Left colon (tissue), 2 donors: ENCODE data around the gene AWAT1. TPM values are rescaled to one million over a fixed set of nuclear protein-coding genes. Genes with fewer than 3 reads are reported as not detected.
A peak's percentile ranks its signal among the peaks of the same experiment; 100 is the strongest.
"Not testable (repeated sequence)": the region's sequence is repeated elsewhere in the genome, so short reads cannot be mapped to it uniquely, and the experiment has no call there.

Experiments used
- ATAC-seq: fragments of 200-7000 bp; cut with Tn5 transposase; one replicate; pipeline ENCODE4 v1.9.1; 2020; ENCODE audit warnings: mild to moderate bottlenecking, moderate library complexity
- DNase-seq, 2 donors: peaks; one replicate each; pipeline ENCODE4 v3.0.0-alpha.2; 2020
- intact Hi-C, 2 donors: fragments of 100-400 bp; cut with DNase I in 1 of 2; cut with micrococcal nuclease in 1 of 2; formaldehyde crosslinking; loops; one replicate each; pipeline versions ENCODE4 v1.11.2 to v1.14.0; 2022; cut with DNase I, micrococcal nuclease
- long read RNA-seq: library from polyadenylated mRNA; unstranded; transcript quantifications from one replicate; pipeline ENCODE4 v2.0.0, GENCODE V29; 2021
- total RNA-seq, 2 donors: library from RNA; stranded (reverse); fragmentation: NEBNext Ultra II Directional; extraction: Animal tissue kit (Norgen Biotek cat#: 25700); gene quantifications; one replicate each; pipeline ENCODE4 v1.2.1, GENCODE V29; 2021
- donor health status: DM: no; HTN: no; CAD: no.
- donor health status: DM: yes; HTN: yes; CAD: no.

The AWAT1 gene
- total RNA-seq: not detected
- long read RNA-seq, partial matches to known transcripts: 0 of 1 reads
- long read RNA-seq, other reads (novel, unspliced or antisense): 1 of 1 reads

DNA sequence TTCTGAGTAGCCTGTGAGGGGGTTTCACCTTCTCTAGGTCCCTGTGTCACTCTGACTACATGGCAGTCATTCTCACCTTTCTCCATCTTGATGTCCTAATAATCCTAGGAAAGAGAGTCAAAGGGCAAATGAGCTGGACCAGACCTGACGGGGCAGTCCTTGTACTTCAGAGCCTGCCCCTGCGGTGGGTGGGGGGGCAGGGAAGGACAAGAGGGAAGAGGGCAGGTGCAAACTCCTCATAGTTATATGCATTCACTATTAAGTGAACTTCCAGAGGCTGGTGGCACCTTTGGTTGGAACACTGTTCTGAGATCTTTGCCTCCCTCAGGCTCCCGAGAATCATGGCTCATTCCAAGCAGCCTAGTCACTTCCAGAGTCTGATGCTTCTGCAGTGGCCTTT lies at the start of gene AWAT1:
Gene AWAT1, plus strand, starts transcription at position 301 of the 400 bp plus-strand sequence. Its CDS starts 41 bp downstream, at position 342.
- ATAC-seq: no peak
- intact Hi-C loops: no loop called here
- no peak for DNase-seq

DNA sequence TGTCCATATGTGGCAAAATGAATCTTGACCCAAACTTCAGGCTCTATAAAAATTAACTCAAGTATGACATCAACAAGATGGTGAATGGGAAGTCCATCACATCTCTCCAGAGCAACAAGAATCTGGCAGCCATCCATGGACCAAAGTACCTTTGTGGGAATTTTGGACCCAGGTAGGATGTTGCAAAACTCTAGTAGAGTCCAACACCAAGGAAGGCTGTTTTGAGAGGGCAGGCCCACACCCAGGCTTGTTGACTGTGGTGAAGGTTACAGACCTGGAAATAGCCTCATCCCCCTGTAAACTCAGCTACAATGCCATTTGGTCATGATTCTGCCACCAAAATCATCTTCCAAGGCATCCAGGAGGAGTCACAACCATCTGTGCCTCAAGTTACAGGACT lies 44.2 kb upstream of the AWAT1 start:
- intact Hi-C loops: no loop called here
- no peak for ATAC-seq
- DNase-seq: no peak

DNA sequence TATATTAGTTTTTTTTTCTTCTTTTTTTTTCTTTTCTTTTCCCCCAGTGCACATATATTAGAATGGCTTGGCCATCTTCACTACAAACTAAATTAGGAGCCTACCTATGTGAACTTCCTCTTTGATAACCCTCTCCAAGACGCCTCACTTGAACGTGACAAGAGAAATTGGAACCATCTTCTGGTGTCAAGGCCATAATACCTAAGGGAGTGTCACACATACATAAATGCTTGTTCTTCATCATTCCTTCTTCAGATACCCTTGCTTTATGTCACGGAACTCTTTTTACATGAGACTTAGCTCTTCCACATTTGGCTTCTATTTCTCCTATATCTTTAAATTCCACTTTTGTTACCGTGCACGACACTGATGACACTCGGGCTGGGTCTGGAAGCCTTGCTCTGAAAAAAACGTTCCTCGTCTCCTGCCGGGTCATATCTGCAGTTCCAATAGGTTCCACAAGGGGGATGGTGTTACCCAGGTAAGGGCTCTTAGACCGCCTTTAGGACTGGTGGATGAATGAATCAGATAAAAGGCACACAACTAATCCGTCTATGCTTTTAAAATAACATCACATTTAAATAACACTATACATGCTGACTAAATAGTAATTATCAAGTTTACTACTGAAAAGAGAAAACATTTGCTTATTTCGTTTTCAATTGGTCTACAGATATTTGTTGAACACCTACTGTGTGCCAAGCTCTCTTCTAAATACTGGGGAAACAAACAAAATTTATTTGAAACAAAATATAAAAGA lies 37.3 kb upstream of the AWAT1 start:
- intact Hi-C loops: no loop called here
- DNase-seq (peak; percentile 30 to 60), ATAC-seq (peak; percentile 81)

DNA sequence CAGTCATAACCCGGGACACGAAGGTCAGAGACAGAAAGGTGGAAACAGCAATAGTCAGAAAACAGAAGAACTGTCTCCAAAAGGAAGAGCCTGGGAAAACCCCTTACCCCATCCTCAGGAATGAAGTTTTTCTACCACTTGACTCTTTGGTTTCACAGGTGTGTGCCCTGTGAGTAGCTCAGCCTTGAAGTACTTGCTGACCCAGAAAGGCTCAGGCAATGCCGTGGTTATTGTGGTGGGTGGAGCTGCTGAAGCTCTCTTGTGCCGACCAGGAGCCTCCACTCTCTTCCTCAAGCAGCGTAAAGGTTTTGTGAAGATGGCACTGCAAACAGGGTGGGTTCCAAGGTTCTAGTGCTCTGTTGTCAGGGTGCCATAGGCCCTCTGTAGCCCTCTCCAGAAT lies 32.7 kb upstream of the AWAT1 start:
- ATAC-seq (no peak), DNase-seq (no peak)
- intact Hi-C loops: no loop called here

DNA sequence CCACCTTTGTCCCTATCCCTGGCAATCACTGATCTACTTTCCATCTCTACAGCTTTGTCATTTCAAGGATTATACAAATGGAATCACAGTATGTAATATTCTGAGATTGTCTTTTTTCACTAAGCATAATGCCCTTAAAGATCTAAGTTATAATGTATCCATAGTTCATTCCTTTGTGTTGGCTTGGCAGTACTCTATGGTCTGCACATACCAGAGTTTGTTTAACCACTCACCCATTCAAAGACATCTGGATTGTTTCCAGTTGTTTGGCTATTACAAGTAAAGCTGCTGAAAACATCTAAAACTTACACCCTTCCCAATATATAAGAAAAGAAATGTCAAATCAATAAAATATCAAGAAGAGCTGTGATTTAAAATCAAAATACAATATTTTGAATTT lies 26.0 kb upstream of the AWAT1 start:
- intact Hi-C loops: no loop called here
- DNase-seq (no peak), ATAC-seq (no peak)

DNA sequence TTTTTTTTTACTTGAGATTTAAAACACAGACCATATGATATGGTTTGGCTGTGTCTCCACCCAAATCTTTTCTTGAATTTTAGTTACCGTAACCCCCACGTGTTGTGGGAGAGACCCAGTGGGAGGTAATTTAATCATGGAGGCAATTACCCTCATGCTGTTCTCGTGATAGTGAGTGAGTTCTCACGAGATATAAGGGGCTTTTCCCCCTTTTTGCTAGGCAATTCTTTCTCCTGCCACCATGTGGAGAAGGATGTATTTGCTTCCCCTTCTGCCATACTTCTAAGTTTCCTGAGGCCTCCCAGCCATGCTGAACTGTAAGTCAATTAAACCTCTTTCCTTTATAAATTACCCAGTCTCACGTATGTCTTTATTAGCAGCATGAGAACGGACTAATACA lies 24.9 kb upstream of the AWAT1 start:
- ATAC-seq, DNase-seq, intact Hi-C loops: not testable (repeated sequence)

DNA sequence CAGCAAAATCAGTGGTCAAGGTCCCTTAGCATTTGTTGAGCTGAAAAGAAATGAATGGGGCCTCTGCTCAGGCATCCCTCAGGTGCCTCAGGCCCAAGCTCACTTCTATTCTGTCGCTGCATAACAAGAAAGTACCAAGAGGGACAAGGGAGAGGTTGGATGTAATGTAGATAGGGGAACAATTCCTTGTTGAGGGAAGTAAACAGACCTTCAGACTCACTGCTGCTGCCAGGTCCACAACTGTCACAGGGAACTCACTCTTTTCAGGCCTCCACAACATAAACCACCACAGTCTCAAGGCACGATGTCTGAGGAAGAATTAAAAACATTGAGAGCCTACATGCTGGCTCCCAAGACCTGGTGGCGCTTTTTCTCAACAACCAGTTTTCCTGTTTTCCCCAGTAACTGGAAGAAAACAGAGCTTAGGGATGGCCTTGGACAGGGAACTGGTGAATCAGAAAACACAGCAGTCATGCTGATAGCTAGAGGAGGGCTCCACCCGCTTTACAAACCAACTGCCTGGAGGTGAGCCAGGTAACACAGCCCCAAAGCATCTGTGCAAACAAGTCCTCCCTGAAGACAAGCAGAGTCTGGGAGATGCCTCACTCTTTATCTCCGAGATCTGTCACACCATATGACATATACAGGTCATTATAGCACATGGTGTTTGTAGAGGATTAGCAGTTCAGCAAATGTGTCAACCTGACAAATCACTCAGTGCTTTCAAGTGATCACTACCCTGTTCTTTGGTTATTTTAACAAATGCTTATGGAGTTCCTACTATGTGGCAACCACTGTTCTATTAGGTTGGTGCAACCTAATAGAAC lies 14.3 kb upstream of the AWAT1 start:
- DNase-seq (peak; percentile 30 to 33), ATAC-seq (peak; percentile 98)
- intact Hi-C loops: no loop called here

DNA sequence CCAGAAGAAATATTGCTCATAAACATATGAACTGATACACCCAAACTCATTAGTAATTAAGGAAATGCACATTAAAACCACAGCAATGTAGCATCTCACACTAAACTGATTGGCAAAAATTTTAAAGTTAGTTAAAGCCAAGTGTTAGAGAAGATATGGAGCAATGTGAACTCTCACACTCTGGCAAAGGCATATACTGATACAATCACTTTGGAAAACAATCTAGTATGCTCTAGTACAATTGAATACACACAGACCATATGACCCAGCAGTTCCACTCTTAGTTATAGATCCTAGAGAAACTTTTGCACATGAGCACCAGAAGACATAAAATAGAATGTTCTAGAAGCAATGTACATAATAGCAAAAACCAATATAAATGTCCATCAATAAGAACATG lies 8.4 kb upstream of the AWAT1 start:
- ATAC-seq (no peak), DNase-seq (no peak)

DNA sequence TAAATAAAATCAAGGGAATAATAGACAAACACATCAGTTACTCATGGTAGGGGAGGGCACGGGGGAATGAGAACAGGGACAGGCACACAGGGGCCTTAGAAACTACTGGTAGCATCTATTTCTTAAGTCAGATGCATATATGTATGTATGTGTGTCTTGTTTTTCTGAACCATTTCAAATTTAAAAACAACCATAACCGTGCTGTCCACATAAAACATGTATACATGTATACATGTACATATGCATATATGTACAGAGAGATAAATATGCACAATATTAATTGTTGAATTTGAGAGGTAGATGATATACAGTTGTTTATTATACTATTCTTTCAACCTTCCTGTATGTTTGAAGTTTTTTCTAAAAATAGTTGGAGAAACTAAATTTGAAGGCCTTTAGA lies 7.8 kb upstream of the AWAT1 start:
- intact Hi-C loops: no loop called here
- ATAC-seq (no peak), DNase-seq (no peak)

More for the DNA sequence above, 8.4 kb upstream of the AWAT1 start:
- intact Hi-C loops: no loop called here

DNA sequence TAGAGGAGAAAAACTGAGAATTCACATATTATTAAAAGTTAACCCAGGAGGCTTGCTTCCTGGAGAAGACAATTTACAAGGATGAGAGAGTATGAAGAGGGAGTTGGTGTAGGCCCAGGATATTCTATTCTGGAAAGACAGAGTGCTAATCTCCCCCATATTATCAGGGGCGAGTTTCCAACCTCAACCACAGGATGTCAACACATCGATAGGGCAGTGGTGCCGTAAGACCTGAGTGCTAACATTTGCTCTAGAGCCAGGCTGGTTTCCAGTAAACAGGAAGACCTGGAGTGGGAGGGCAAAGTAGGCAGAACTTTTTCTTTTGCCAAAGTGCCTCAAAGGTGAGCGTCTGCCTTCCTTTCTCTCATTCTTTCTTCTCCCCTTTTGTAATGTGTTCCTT lies 2.8 kb upstream of the AWAT1 start:
- intact Hi-C loops: no loop called here
- DNase-seq (no peak), ATAC-seq (no peak)

DNA sequence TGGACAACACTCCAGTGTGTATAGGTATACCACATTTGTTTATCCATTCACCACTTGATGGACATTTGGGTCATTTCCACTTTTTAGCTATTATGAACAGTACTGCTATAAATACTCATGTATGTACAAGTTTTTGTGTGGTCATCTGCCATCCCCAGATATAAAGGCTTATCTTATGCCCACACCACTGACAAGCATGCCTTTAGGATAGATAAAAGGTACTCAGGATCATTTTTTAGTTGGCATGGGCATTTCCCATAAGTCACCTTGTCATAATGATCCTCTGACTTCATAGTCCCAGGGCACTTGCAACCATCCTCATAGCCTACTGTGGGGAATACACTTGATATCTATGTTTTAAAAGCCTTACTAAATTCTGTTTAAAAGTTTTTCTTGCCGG lies 6.3 kb downstream of the AWAT1 start:
- intact Hi-C loops: no loop called here
- ATAC-seq (no peak), DNase-seq (no peak)

DNA sequence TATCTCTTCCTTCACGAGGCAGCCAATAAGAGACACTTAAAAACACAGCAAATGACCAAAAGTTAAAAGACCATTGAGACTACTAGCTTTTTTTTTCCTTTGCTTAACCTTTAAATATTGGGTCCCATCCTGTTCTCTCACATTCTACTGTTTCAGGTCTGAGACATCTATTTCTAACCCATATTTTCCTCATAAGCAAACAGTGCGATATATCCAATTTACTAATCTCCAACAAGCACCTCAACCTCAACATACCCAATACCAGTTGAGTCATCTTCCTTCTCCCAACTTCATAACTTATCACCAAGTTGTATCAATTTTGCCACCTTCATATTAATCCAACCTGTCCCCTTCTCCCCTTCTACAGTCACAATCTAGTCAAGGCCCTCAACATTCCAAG lies 7.0 kb downstream of the AWAT1 start:
- intact Hi-C loops: no loop called here
- ATAC-seq (no peak), DNase-seq (no peak)

DNA sequence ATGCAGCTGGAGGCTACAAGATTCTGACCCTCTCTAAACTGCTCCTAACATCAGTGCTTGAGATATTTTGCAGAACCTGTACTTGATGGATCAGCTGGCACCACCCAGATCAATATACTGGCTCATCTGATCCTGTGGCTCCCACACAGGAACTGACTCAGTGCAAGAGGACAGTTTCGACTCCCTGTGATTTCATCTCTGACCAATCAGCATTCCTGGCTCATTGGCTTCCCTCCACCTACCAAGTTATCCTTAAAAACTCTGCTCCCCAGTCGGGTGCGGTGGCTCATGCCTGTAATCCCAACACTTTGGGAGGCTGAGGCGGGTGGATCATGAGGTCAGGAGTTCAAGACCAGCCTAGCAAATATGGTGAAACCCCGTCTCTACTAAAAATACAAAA lies 9.1 kb downstream of the AWAT1 start:
- DNase-seq, intact Hi-C loops, ATAC-seq: not testable (repeated sequence)

DNA sequence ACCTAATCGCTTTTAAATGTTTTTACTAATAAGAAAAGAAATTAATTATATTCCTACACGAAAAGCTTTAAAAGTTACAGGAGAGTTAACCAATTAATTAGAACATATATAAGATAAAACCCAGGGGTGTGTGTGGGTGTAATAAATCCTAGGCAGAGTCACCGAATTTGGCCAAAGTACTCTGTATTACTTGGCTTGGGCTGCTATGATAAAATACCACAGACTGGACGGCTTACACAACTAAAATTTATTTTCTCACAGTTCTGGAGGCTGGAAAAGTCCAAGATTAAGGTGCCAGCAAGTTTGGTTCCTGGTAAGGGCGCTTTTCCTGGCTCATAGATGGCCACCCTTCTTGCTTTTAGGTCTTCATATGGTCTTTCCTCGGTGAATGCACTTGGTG lies 10.4 kb downstream of the AWAT1 start:
- no peak for ATAC-seq
- no peak for DNase-seq
- intact Hi-C loops: no loop called here

DNA sequence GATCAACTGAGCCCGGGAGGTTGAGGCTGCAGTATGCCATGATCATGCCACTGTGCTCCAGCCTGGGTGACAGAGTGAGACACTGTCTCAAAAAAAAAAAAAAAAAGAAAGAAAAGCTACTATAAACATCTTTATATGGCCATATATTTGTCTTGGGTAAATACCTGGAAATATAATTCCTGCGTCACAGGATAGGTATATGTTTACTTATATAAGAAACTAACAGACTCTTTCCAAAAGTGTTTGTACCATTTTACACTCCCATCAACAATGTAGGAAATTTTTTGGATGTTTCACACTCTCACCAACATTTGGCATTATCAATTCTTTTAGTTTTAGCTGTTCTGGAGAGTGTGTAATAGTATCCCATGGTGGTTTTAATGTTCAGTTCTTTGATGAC lies 12.8 kb downstream of the AWAT1 start:
- ATAC-seq (peak; percentile 32), DNase-seq (no peak)
- intact Hi-C loops: no loop called here

DNA sequence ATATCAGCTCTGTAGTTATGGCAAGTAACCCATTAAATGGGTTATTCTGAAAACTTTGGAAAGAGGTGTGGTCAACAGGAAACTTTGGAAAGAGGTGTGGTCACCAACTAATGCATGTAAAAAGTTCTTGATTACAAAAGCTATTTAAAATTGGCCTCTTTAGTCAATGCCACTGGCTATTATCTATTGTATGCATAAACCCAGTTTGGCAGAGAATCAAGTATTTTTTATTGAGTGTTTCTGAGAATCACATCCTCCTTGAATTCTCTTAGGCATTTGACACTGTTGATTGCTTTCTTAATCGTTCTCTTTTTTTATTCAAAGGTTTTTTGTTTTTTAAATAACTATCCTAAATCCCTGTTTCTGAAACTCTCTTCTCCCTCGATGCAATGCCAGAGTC lies 18.0 kb downstream of the AWAT1 start:
- ATAC-seq: no peak
- intact Hi-C loops: no loop called here
- DNase-seq: no peak

DNA sequence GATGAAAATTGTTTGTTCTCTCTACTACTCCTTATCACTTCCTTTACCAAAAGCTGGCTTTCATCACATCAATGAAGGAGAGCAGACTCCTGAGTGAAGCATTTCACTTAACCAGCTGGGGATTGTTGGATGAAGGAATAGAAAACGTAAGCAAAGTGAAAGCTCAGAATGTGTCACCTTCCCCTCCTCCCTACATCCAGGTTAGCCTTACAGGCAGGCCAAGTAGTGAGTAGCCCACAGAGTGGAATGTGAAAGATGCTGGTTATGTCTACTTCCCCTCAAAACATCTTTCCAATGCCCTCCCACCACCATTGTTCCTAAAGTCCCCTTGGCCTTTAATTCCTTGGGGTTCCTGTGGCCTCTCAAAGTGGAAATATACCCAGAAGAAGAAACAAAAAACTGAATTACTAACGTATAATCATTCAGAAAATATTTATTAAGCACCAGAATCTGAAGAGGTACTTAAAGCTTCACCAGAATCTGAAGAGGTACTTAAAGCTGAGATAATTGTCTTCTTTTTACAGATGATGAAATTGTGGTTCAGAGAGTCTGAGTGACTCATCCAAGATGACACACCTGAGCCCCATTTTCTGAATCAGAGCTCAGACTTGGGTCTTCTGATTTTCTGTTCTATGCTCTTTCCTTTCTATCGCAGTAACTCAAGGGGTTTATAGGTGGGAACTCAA lies 19.1 kb downstream of the AWAT1 start:
- intact Hi-C loops: no loop called here
- no peak for DNase-seq
- ATAC-seq: no peak

DNA sequence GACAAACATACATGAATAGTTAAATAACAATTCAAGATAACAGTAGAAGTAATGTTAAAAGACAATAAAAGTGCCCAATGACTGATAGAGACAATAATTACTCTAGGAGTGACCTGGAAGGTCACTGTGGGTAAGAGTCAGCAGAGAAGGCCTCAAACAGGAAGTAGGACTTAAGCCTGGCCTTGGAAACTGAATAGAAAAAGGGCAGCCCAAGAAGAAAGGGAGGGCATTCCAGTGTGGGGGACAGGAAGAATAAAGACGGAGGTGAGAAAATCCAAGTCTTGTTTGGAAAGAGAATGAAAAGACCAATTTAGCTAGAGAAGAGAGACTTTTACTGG lies 19.6 kb downstream of the AWAT1 start:
- intact Hi-C loops: no loop called here
- ATAC-seq (no peak), DNase-seq (no peak)

DNA sequence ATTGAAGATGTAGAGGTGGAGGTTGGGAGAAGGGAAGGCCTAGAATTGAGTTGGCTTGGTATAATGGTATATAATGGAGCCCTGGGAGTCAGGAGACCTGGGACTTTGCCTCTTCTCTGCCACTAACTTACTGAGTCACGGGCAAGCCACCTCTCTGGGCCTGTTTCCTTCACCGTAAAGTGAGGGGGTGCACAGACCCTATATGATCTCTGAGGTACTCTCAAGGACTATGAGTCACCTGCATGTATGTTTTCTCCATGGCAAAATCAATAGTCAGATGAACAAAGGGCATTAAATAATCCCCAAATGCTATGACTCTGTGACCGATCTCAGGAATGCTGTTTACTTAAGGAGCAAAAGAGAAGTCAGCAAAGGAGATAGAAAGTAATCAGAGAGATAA lies 20.5 kb downstream of the AWAT1 start:
- DNase-seq: no peak

DNA sequence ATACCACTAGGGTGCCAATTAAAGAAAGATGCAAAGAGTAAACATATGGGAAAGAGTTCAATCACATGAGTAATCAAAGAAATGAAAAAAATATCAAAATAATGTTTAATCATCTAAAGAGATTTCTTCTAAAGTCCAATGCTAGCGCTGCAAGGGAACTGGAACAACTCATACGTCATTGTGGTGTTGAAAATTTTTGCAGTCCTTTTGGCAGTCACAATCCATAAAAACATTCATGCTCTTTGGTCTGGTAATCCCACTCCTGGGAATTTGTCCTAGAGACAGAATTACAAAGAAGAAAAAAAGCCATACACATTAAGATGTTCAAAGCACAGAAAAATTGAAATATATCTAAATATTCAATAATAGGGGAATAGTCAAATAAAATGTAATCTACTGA lies 21.0 kb downstream of the AWAT1 start:
- intact Hi-C loops: no loop called here
- no peak for ATAC-seq
- no peak for DNase-seq

More for the DNA sequence above, 20.5 kb downstream of the AWAT1 start:
- intact Hi-C loops: no loop called here
- no peak for ATAC-seq
